DMS 273 (cell line): ENCODE measurements around the gene ABHD17A.
"Not testable (repeated sequence)": the region's sequence is repeated elsewhere in the genome, so short reads cannot be mapped to it uniquely, and the experiment has no call there.

ENCODE experiments used
- DNase-seq: peaks from one replicate; lab custom pipeline; 2025; ENCODE audit not compliant: unreplicated experiment; lab: John Stamatoyannopoulos, UW

The ABHD17A gene

GRCh38 chr19:1881393-1882088 is 3.8 kb downstream of the ABHD17A start:
- DNase-seq = not testable (repeated sequence)

GRCh38 chr19:1880611-1881392 is 4.5 kb downstream of the ABHD17A start:
- no peak for DNase-seq

- not testable (repeated sequence) for DNase-seq
Measured at GRCh38 chr19:1879982-1880381, 5.3 kb downstream of the ABHD17A start.

- not testable (repeated sequence) for DNase-seq
Measured at GRCh38 chr19:1878583-1878982, 6.7 kb downstream of the ABHD17A start.

- DNase-seq = not testable (repeated sequence)
Measured at GRCh38 chr19:1877280-1877660, 8.0 kb downstream of the ABHD17A start.

- not testable (repeated sequence) for DNase-seq
Measured at GRCh38 chr19:1876496-1877279, 8.6 kb downstream of the ABHD17A start.

- DNase-seq = peak; percentile 96
Measured at GRCh38 chr19:1875646-1876495, 9.4 kb downstream of the ABHD17A start.

- not testable (repeated sequence) for DNase-seq
Measured at GRCh38 chr19:1875265-1875645, 10.0 kb downstream of the ABHD17A start.

- DNase-seq = peak; percentile 49
Measured at GRCh38 chr19:1874554-1875185, 10.6 kb downstream of the ABHD17A start.

GRCh38 chr19:1873524-1874473 is 11.5 kb downstream of the ABHD17A start:
- peak; percentile 84 for DNase-seq

GRCh38 chr19:1872807-1873523 is 12.3 kb downstream of the ABHD17A start:
- no peak for DNase-seq

GRCh38 chr19:1871630-1872029 is 13.7 kb downstream of the ABHD17A start:
- DNase-seq = no peak

- DNase-seq = no peak
Measured at GRCh38 chr19:1871140-1871597, 14.1 kb downstream of the ABHD17A start.

GRCh38 chr19:1868971-1869370 is 16.3 kb downstream of the ABHD17A start:
- no peak for DNase-seq

GRCh38 chr19:1867349-1867724 is 18.0 kb downstream of the ABHD17A start:
- no peak for DNase-seq

- no peak for DNase-seq
Measured at GRCh38 chr19:1866693-1867348, 18.5 kb downstream of the ABHD17A start.

GRCh38 chr19:1865172-1866010 is 19.9 kb downstream of the ABHD17A start:
- DNase-seq = no peak
